Neuronal stem cell (in vitro differentiated cells): ENCODE results near the gene CCNQ.

Experiments used
- DNase-seq: peaks from one replicate; pipeline ENCODE4 v3.0.0-alpha.2; 2013; ENCODE audit warnings: low spot score
- H2AFZ ChIP-seq: one replicate; pipeline ENCODE4 v1.6.1; 2013; ENCODE audit warnings: mild to moderate bottlenecking, low read length, inconsistent platforms
- H2AK5ac ChIP-seq: 2 replicates; pipeline ENCODE4 v1.6.1; 2013; ENCODE audit warnings: low read depth, mild to moderate bottlenecking, inconsistent platforms, low read length, moderate library complexity, mixed read lengths
- H2BK120ac ChIP-seq: 2 replicates; pipeline ENCODE4 v1.6.1; 2013; ENCODE audit warnings: low read depth, mild to moderate bottlenecking, inconsistent platforms, low read length, moderate library complexity, mixed read lengths
- H2BK12ac ChIP-seq: one replicate; pipeline ENCODE4 v1.6.1; 2013; ENCODE audit warnings: low read length, inconsistent platforms
- H2BK15ac ChIP-seq: 2 replicates; pipeline ENCODE4 v1.6.1; 2013; ENCODE audit warnings: mild to moderate bottlenecking, low read length, inconsistent platforms, mixed read lengths
- H2BK5ac ChIP-seq: one replicate; pipeline ENCODE4 v1.6.1; 2013; ENCODE audit warnings: inconsistent platforms, mild to moderate bottlenecking, low read length, moderate library complexity
- H3K14ac ChIP-seq: one replicate; pipeline ENCODE4 v1.6.1; 2013; ENCODE audit warnings: low read length, inconsistent platforms
- H3K18ac ChIP-seq: 2 replicates; pipeline ENCODE4 v1.6.1; 2013; ENCODE audit warnings: low read length, inconsistent platforms
- H3K23ac ChIP-seq: 2 replicates; pipeline ENCODE4 v1.6.1; 2013; ENCODE audit warnings: low read depth, mild to moderate bottlenecking, mixed read lengths, low read length, inconsistent platforms; ENCODE audit not compliant: poor library complexity
- H3K27ac ChIP-seq: replicated peaks from 3 replicates; pipeline ENCODE4 v1.5.1; 2013; ENCODE audit warnings: low read length, inconsistent platforms
- H3K27me3 ChIP-seq, 3 experiments: 2 replicates each; pipeline ENCODE4 v1.6.1; 2013; ENCODE audit warnings: low read length in 3 of 3, mild to moderate bottlenecking in 2 of 3, inconsistent platforms in 1 of 3, low read depth in 1 of 3, mixed read lengths in 1 of 3, moderate library complexity in 1 of 3; ENCODE audit not compliant: control insufficient read depth in 3 of 3, insufficient read depth in 3 of 3
- H3K36me3 ChIP-seq, 2 donors: replicated peaks in 1 of 2; 2 replicates each; pipeline ENCODE4 v1.6.1; 2013; ENCODE audit warnings: low read length in 2 of 2; ENCODE audit not compliant: control insufficient read depth in 2 of 2, insufficient read depth in 2 of 2
- H3K4ac ChIP-seq: 2 replicates; pipeline ENCODE4 v1.6.1; 2013; ENCODE audit warnings: inconsistent platforms, mild to moderate bottlenecking, low read length, moderate library complexity
- H3K4me1 ChIP-seq, 2 donors: 1 replicate in 1 of 2; 2 replicates in 1 of 2; pipeline ENCODE4 v1.6.1; 2013; ENCODE audit warnings: low read length in 2 of 2, low read depth in 1 of 2; ENCODE audit not compliant: control insufficient read depth in 2 of 2, insufficient read depth in 1 of 2
- H3K4me2 ChIP-seq: one replicate; pipeline ENCODE4 v1.6.1; 2013; ENCODE audit warnings: mild to moderate bottlenecking, low read length, inconsistent platforms; ENCODE audit not compliant: insufficient read depth, poor library complexity, severe bottlenecking
- H3K4me3 ChIP-seq, 2 donors: 2 replicates each; pipeline ENCODE4 v1.5.1; 2013; ENCODE audit warnings: low read length in 2 of 2, mild to moderate bottlenecking in 2 of 2, inconsistent platforms in 1 of 2, moderate library complexity in 1 of 2
- H3K79me1 ChIP-seq: one replicate; pipeline ENCODE4 v1.6.1; 2013; ENCODE audit warnings: low read depth, mild to moderate bottlenecking, inconsistent platforms, low read length, moderate library complexity
- H3K9ac ChIP-seq: one replicate; pipeline ENCODE4 v1.6.1; 2013; ENCODE audit warnings: mild to moderate bottlenecking, low read depth, low read length, inconsistent platforms; ENCODE audit not compliant: poor library complexity
- H3K9me3 ChIP-seq, 2 donors: replicated peaks in 1 of 2; 2 replicates each; pipeline versions ENCODE3 to v1.6.1; 2013; ENCODE audit warnings: low read length in 2 of 2, mild to moderate bottlenecking in 2 of 2, inconsistent platforms in 1 of 2, low read depth in 1 of 2, mixed read lengths in 1 of 2, moderate library complexity in 1 of 2; ENCODE audit not compliant: control insufficient read depth in 2 of 2, insufficient read depth in 1 of 2
- H4K8ac ChIP-seq: one replicate; pipeline ENCODE4 v1.6.1; 2013; ENCODE audit warnings: low read depth, mild to moderate bottlenecking, inconsistent platforms, low read length, moderate library complexity
- H4K91ac ChIP-seq: one replicate; pipeline ENCODE4 v1.6.1; 2013; ENCODE audit warnings: low read length, low read depth, mild to moderate bottlenecking, inconsistent platforms; ENCODE audit not compliant: poor library complexity
- WGBS, 2 donors: extraction: QIAGEN DNeasy Blood & Tissue Kit; methylation state at CpG; one replicate each; pipeline ENCODE4 v1.1.7; 2013; ENCODE audit warnings: missing lambda C conversion rate in 2 of 2, mixed read lengths in 1 of 2; ENCODE audit not compliant: insufficient read length in 2 of 2, insufficient replicate concordance in 1 of 2; ENCODE audit errors: extremely low coverage in 2 of 2; 5-methylcytosine and 5-hydroxymethylcytosine counted together

CCNQ gene

DNA sequence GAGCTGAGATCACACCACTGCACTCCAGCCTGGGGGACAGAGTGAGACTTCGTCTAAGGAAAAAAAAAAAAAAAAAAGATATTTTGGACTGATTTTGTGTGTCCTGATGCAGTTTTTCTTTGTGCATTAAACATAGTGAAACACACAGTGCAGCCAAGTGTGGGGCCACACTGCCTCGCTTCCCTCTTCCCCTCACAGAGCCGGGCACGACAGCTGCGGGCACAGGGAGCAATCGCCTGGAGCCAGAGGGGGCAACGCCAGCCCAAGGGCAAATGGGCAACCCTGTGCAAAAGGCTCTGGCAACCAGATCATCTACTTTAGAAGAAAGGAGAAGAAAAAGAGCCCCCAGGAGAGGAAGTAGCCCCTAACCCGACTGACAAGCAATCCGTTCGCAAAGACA, 13.5 kb upstream of the CCNQ start:
- H3K23ac ChIP-seq = no peak overlapping the region
- H3K27me3 ChIP-seq = peaks cover 0 to 72% (median 3%) of the 10 kb centered on the region in 3 experiments

DNA sequence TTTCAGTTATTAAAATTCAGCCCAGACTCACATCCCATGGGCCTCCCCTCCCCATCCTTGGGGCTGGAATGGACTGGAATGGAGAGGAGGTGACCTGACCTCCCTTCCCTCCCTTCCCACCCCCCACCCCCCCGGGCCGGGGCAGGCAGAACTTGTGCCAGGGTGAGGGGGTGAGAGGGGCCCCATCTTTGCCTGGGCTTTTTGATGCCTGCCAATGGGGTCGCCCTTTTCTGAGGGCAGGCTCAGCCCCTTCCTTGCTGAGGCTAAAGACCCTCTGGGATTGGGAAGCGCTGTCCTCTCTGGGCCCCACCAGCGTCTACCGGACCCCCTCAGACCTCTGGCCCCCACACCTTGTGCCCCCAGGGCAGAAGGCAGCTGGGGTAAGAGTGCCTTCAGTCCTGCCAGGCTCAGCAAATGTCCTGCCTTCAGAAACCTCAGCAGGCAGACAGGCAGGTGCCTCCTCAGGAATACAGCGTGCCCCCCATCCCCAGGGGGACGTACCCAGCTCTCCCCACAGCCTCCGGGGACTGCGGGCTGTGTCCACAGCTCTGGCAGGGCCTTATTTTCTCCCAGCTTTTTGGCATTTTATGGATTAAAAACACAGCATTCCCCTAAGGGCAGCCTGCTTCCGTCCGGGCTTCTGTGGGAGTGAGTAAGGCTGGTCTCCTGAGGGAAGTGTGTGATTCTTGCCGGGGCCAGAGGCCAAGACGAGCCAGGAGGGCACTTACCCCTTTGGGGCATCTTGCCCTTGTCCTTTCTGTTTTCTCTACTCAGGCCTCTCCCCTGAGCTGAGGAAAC, 12.6 kb upstream of the CCNQ start:
- Histone ChIP-seq H3K4me3 (no peak overlapping the region), H3K79me1 (no peaks in the 10 kb centered on the region), H3K4me2 (no peak overlapping the region), H2BK15ac (no peak overlapping the region), H3K9me3 (no peaks in the 10 kb centered on the region), H3K4ac (no peak overlapping the region), H3K27ac (no peak overlapping the region), H4K8ac (peak overlapping the region; percentile 17), H2AK5ac (no peak overlapping the region), H2BK120ac (no peak overlapping the region), H3K14ac (no peak overlapping the region), H4K91ac (no peak overlapping the region), H2BK12ac (no peak overlapping the region), H3K36me3 (no peaks in the 10 kb centered on the region), H2AFZ (peak overlapping the region; percentile 61), H3K18ac (no peak overlapping the region), H3K23ac (no peak overlapping the region), H3K9ac (no peak overlapping the region), H2BK5ac (no peak overlapping the region), H3K4me1 (peaks cover 0 to 7% of the 10 kb centered on the region in 2 donors), H3K27me3 (peaks cover 0 to 72% (median 3%) of the 10 kb centered on the region in 3 experiments)
- no CpG with 5 or more reads among the region's 14 CpGs for WGBS, 2 donors
- DNase-seq = no peak

More for the DNA sequence above, 13.5 kb upstream of the CCNQ start:
- H2BK120ac ChIP-seq = no peak overlapping the region
- no peak overlapping the region for H4K8ac ChIP-seq
- H3K4me1 ChIP-seq = peaks cover 0 to 7% of the 10 kb centered on the region in 2 donors
- H3K4ac ChIP-seq = no peak overlapping the region
- no peak overlapping the region for H3K27ac ChIP-seq
- no peaks in the 10 kb centered on the region for H3K79me1 ChIP-seq
- WGBS, 2 donors = no CpG with 5 or more reads among the region's 10 CpGs
- no peak for DNase-seq
- no peak overlapping the region for H3K4me3 ChIP-seq
- H2AK5ac ChIP-seq = no peak overlapping the region
- no peak overlapping the region for H2BK12ac ChIP-seq
- H4K91ac ChIP-seq = no peak overlapping the region
- no peak overlapping the region for H2AFZ ChIP-seq
- no peak overlapping the region for H2BK15ac ChIP-seq
- no peak overlapping the region for H2BK5ac ChIP-seq
- no peak overlapping the region for H3K4me2 ChIP-seq
- no peak overlapping the region for H3K18ac ChIP-seq
- H3K36me3 ChIP-seq = no peaks in the 10 kb centered on the region
- H3K14ac ChIP-seq = no peak overlapping the region
- no peak overlapping the region for H3K9ac ChIP-seq
- no peaks in the 10 kb centered on the region for H3K9me3 ChIP-seq

GRCh38 chrX:153610836-153611213, 11.9 kb upstream of the CCNQ start:
- peaks cover 0 to 7% of the 10 kb centered on the region in 2 donors for H3K4me1 ChIP-seq
- no peak overlapping the region for H3K27ac ChIP-seq
- no peak overlapping the region for H3K23ac ChIP-seq
- DNase-seq = no peak
- WGBS, 2 donors = no CpG with 5 or more reads among the region's 9 CpGs
- no peaks in the 10 kb centered on the region for H3K9me3 ChIP-seq
- H2BK5ac ChIP-seq = no peak overlapping the region
- no peak overlapping the region for H3K4ac ChIP-seq
- H3K36me3 ChIP-seq = no peaks in the 10 kb centered on the region
- H2BK120ac ChIP-seq = no peak overlapping the region
- H3K79me1 ChIP-seq = no peaks in the 10 kb centered on the region
- no peak overlapping the region for H2BK12ac ChIP-seq
- peak overlapping the region; percentile 59 for H3K18ac ChIP-seq
- no peak overlapping the region for H2AK5ac ChIP-seq
- H4K8ac ChIP-seq = no peak overlapping the region
- H3K4me3 ChIP-seq = peak overlapping the region in 1 of 2 donors; percentile 37
- peak overlapping the region; percentile 91 for H2AFZ ChIP-seq
- H3K9ac ChIP-seq = no peak overlapping the region
- H4K91ac ChIP-seq = no peak overlapping the region
- peaks cover 0 to 71% (median 3%) of the 10 kb centered on the region in 3 experiments for H3K27me3 ChIP-seq
- no peak overlapping the region for H2BK15ac ChIP-seq
- H3K14ac ChIP-seq = no peak overlapping the region
- peak overlapping the region; percentile 61 for H3K4me2 ChIP-seq

DNA sequence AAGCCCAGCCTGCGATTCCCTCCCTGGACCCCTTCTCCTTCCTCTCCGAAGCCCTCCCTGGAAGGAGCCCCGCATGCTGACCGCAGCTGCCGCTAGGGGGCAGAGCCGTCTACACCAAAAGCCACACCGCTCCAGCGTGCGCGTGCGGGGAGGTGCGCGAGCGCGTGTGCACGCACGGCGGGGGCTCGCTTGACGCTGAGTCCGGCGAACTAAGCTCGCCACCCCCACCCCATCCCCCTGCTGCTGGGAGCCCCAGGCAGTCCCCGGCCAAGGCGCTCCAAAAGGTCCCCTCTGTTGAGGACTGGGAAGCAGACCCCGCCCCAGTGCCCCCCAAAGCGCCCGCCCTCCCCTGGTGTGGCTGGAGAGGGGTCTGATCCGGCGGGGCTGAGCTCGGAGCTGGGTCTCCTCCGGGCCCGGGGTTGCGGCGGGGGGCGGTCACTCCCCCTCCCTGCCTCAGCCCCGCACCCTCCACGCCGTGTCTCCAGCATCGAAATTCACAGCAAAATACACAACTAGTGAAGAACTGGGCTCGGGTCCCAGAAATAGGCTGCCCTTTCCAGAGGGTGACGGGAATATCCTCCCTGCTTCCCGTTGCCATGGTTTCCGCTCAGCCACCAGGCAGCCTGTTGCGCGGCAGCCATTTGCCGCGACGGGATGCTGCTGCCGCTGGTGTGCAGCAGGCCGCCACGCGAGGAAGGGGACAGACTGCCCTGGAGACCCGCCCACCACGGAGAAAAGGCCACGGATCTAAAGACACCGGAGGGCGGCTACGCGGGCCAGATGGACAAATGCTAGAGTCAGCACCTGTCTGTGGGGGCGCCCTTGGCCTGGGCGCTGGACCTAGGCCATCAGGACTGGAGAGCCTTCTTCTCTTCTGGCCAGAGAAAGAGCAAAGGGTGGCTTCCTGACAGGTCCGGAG, 11.2 kb upstream of the CCNQ start:
- H3K79me1 ChIP-seq = no peaks in the 10 kb centered on the region
- peak; percentile 67 for DNase-seq
- peak overlapping the region; percentile 37 to 73 for H3K4me3 ChIP-seq
- H2BK5ac ChIP-seq = no peak overlapping the region
- H2BK15ac ChIP-seq = no peak overlapping the region
- H2BK120ac ChIP-seq = no peak overlapping the region
- no peak overlapping the region for H3K9ac ChIP-seq
- no peak overlapping the region for H4K8ac ChIP-seq
- H2BK12ac ChIP-seq = no peak overlapping the region
- H3K18ac ChIP-seq = no peak overlapping the region
- H3K9me3 ChIP-seq = no peaks in the 10 kb centered on the region
- no peak overlapping the region for H3K23ac ChIP-seq
- WGBS, 2 donors = no CpG with 5 or more reads among the region's 63 CpGs
- H3K27me3 ChIP-seq = peaks cover 0 to 70% (median 3%) of the 10 kb centered on the region in 3 experiments
- no peaks in the 10 kb centered on the region for H3K36me3 ChIP-seq
- H2AFZ ChIP-seq = peak overlapping the region; percentile 91
- H3K4me1 ChIP-seq = peaks cover 0 to 7% of the 10 kb centered on the region in 2 donors
- H3K4ac ChIP-seq = no peak overlapping the region
- H4K91ac ChIP-seq = no peak overlapping the region
- no peak overlapping the region for H3K14ac ChIP-seq
- H2AK5ac ChIP-seq = no peak overlapping the region
- no peak overlapping the region for H3K27ac ChIP-seq
- peak overlapping the region; percentile 61 for H3K4me2 ChIP-seq
